Transverse colon (tissue), 4 donors: ENCODE measurements around the gene ADGRF4. TPM values are rescaled to one million over a fixed set of nuclear protein-coding genes. Genes with fewer than 3 reads are reported as not detected.

Experiments used
- DNase-seq: peaks from one replicate; pipeline ENCODE4 v3.0.0-alpha.2; 2019
- H3K27ac ChIP-seq, 4 donors: fragments of 200-600 bp; sonication (generic); 2 replicates each; pipeline ENCODE4 v1.5.1; 2016 to 2018; ENCODE audit warnings: inconsistent platforms in 4 of 4
- H3K27me3 ChIP-seq: fragments of 200-600 bp; sonication (generic); 2 replicates; pipeline ENCODE4 v1.5.1; 2017; ENCODE audit warnings: inconsistent platforms
- H3K36me3 ChIP-seq, 4 donors: fragments of 200-600 bp; sonication (generic); 2 replicates each; pipeline ENCODE4 v1.5.1; 2017 to 2019; ENCODE audit warnings: inconsistent platforms in 4 of 4
- H3K4me1 ChIP-seq, 4 donors: fragments of 200-600 bp; sonication (generic); 2 replicates each; pipeline ENCODE4 v1.5.1; 2017 to 2020; ENCODE audit warnings: inconsistent platforms in 4 of 4
- H3K4me3 ChIP-seq, 4 donors: fragments of 200-600 bp; sonication (generic); 1 replicate in 1 of 4; 2 replicates in 3 of 4; pipeline versions ENCODE4 v1.5.1 to v1.6.1; 2017 to 2019; ENCODE audit warnings: inconsistent platforms in 4 of 4
- H3K9me3 ChIP-seq, 2 donors: fragments of 200-600 bp; sonication (generic); 2 replicates each; pipeline ENCODE4 v1.5.1; 2017 to 2019; ENCODE audit warnings: inconsistent platforms in 2 of 2
- EP300 ChIP-seq: sonication (generic); formaldehyde crosslinking; IDR thresholded peaks from one replicate; pipeline ENCODE4 v1.6.1; 2017; ENCODE audit warnings: antibody characterized with exemption, low read depth
- POLR2A ChIP-seq: fragments of 450-650 bp; IDR thresholded peaks from one replicate; pipeline ENCODE4 v1.6.1; 2016; ENCODE audit warnings: antibody characterized with exemption, mild to moderate bottlenecking, moderate library complexity
- POLR2AphosphoS5 ChIP-seq, 3 donors: sonication (generic); formaldehyde crosslinking; IDR thresholded peaks; one replicate each; pipeline ENCODE4 v1.6.1; 2016; ENCODE audit warnings: antibody characterized with exemption in 3 of 3
- WGBS, 2 donors: methylation state at CpG; one replicate each; pipeline ENCODE4 v1.1.5; 2018; ENCODE audit warnings: low coverage in 1 of 2; 5-methylcytosine and 5-hydroxymethylcytosine counted together
- in situ Hi-C, 4 donors: fragments of 200-750 bp; cut with MboI; loops; one replicate each; pipeline versions ENCODE4 v1.15.0 to v1.15.1; 2017; ENCODE audit warnings: low sequenced_read_pairs in 3 of 4, low pct_ligation_motif_present in 1 of 4, low pct_unique_long_range_greater_than_20kb in 1 of 4
- intact Hi-C: fragments of 100-400 bp; cut with DNase I; formaldehyde crosslinking; loops from one replicate; pipeline ENCODE4 v1.15.1; 2023; ENCODE audit warnings: low total_unique reads
- total RNA-seq, 4 donors: library from RNA; depleted of rRNA; stranded (reverse); fragments of >200 nt; gene quantifications; one replicate each; pipeline ENCODE4 v1.1.0, GENCODE V29; 2016
- TF ChIP-seq, protein P1 (sequence below), 5 experiments: fragments of 200-600 bp in 3 of 5; fragments of 450-650 bp in 2 of 5; sonication (generic) in 3 of 5; IDR thresholded peaks; 1 replicate in 2 of 5; 2 replicates in 3 of 5; pipeline ENCODE4 v1.5.1; 2016 to 2017; ENCODE audit warnings: antibody characterized with exemption in 5 of 5, inconsistent platforms in 3 of 5, mild to moderate bottlenecking in 2 of 5, moderate library complexity in 1 of 5

Gene ADGRF4
- total RNA-seq, 4 donors from 2014 or later: 2.0 to 3.5 (median 3.0) TPM; not detected in 1

DNA sequence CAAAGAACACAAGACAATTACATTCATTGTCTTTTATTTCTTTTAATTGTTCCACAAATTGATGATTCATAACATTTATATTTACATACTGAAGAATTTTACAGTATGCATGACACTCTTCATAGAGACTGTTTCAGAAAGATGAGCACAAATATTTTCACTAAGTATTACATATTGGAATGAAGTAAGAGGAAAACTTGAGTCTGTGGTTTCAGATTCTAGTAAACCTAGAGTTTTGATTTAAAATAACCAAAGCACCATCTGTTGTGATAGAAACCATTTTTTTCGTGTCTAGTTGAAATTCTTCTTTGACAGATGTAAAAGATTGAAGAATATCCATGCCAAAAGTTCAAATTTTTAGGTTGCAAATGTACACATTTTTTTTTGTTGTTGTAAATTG is 51.4 kb downstream of the ADGRF4 start:
- Histone ChIP-seq H3K9me3 (no peaks in the 10 kb centered on the region), H3K4me3 (no peak overlapping the region), H3K36me3 (no peaks in the 10 kb centered on the region), H3K4me1 (no peaks in the 10 kb centered on the region), H3K27ac (no peak overlapping the region), H3K27me3 (no peaks in the 10 kb centered on the region)
- in situ Hi-C loops: no loop called here
- DNase-seq: no peak
- TF ChIP-seq, protein P1, sequence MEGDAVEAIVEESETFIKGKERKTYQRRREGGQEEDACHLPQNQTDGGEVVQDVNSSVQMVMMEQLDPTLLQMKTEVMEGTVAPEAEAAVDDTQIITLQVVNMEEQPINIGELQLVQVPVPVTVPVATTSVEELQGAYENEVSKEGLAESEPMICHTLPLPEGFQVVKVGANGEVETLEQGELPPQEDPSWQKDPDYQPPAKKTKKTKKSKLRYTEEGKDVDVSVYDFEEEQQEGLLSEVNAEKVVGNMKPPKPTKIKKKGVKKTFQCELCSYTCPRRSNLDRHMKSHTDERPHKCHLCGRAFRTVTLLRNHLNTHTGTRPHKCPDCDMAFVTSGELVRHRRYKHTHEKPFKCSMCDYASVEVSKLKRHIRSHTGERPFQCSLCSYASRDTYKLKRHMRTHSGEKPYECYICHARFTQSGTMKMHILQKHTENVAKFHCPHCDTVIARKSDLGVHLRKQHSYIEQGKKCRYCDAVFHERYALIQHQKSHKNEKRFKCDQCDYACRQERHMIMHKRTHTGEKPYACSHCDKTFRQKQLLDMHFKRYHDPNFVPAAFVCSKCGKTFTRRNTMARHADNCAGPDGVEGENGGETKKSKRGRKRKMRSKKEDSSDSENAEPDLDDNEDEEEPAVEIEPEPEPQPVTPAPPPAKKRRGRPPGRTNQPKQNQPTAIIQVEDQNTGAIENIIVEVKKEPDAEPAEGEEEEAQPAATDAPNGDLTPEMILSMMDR (IDR thresholded peaks at IDR 0.05): no peak
- TF ChIP-seq EP300 (no peak), POLR2A (no peak)
- intact Hi-C loops: no loop called here
- 49 to 53% methylated on average over 1 of the region's 1 CpG for WGBS, 2 donors

DNA sequence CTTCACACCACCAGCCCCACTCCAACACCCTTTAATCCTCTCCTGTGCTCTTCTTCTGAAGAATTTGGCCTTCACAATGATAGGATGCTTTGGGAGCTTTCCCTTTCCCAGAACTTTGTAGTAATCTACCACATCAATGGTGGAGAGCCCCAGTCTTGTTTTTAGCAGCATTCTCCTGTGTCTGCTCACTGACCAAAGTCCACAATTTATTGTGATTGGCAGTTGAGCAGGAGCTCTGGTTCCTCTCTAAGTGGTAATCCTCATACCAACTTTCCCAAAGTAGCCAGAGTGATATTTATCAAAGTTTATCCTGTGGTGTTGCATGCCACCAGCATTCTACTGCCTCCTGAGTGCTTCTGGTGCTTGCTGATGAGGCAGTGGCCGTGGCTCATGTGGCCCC is 54.4 kb downstream of the ADGRF4 start:
- Histone ChIP-seq H3K27ac (no peak overlapping the region), H3K4me1 (no peaks in the 10 kb centered on the region), H3K4me3 (no peak overlapping the region), H3K27me3 (no peaks in the 10 kb centered on the region), H3K36me3 (no peaks in the 10 kb centered on the region), H3K9me3 (no peaks in the 10 kb centered on the region)
- TF ChIP-seq, protein P1 (IDR thresholded peaks at IDR 0.05): no peak
- no peak for TF ChIP-seq POLR2A
- no peak for TF ChIP-seq EP300
- TF ChIP-seq POLR2AphosphoS5 (IDR thresholded peaks at IDR 0.05): no peak
- intact Hi-C loops (no loop called here), in situ Hi-C loops (no loop called here)
- no peak for DNase-seq
- 72% methylated on average over 1 of the region's 1 CpG; no CpG with 5 or more reads in 1 of the 2 donors for WGBS, 2 donors

DNA sequence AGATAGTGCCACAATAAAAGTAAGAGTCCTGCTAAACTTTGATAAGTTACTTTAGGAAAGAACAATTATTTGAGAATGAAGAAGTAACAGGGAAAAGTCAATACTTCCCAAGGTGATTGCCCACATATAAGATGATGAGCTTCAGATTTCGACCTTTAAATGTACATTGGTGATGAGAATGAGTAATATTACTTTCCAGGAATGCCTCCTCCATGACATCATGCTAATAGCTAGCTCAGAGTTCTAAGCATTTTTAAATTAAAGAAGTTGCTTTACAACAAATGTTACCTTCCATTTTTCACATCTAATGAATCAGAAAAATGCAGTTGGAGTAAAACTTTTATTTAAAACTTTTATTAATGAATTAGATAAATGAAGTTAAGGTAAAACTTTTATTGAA is 61.0 kb downstream of the ADGRF4 start:
- H3K9me3 ChIP-seq: no peaks in the 10 kb centered on the region
- no peaks in the 10 kb centered on the region for H3K27me3 ChIP-seq
- in situ Hi-C loops: no loop called here
- intact Hi-C loops: no loop called here
- no peak overlapping the region for H3K27ac ChIP-seq
- TF ChIP-seq POLR2AphosphoS5 (IDR thresholded peaks at IDR 0.05) (no peak), EP300 (no peak), POLR2A (no peak)
- TF ChIP-seq, protein P1 (IDR thresholded peaks at IDR 0.05): no peak
- no peaks in the 10 kb centered on the region for H3K4me1 ChIP-seq
- no peak for DNase-seq
- 40 to 67% methylated on average over 1 of the region's 1 CpG for WGBS, 2 donors
- H3K36me3 ChIP-seq: no peaks in the 10 kb centered on the region
- H3K4me3 ChIP-seq: no peak overlapping the region

DNA sequence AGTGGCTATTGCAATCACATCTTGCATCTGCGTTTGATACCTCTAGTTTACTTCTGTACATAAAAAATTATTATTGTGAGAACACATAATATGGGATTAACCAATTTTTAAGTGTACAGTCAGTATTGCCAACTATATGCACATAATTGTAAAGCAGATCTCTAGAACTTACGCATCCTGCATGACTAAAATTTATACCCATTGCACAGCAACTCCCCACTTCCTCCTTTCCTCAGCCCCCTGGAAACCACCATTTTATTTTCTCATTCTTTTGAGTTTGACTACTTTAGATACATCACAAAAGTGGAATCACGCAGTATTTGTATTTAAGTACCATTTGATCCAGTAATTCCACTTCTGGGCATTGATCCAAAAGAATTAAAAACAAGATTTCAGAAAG is 64.1 kb downstream of the ADGRF4 start:
- Histone ChIP-seq H3K4me1 (no peaks in the 10 kb centered on the region), H3K27ac (no peak overlapping the region), H3K27me3 (no peaks in the 10 kb centered on the region), H3K4me3 (no peak overlapping the region), H3K9me3 (no peaks in the 10 kb centered on the region), H3K36me3 (no peaks in the 10 kb centered on the region)
- intact Hi-C loops: no loop called here
- TF ChIP-seq EP300 (no peak), POLR2AphosphoS5 (IDR thresholded peaks at IDR 0.05) (no peak), POLR2A (no peak)
- TF ChIP-seq, protein P1 (IDR thresholded peaks at IDR 0.05): no peak
- 69 to 77% methylated on average over 2 to 3 of the region's 3 CpGs for WGBS, 2 donors
- no peak for DNase-seq
- in situ Hi-C loops: no loop called here
